Kidney capillary endothelial cell (primary cell): ENCODE data around the gene NACC2.
"Not testable (repeated sequence)": the region's sequence is repeated elsewhere in the genome, so short reads cannot be mapped to it uniquely, and the experiment has no call there.

Experiments
- DNase-seq: peaks from one replicate; pipeline ENCODE4 v3.0.0-alpha.2; 2018; ENCODE audit warnings: low spot score

Gene NACC2

GRCh38 chr9:136044971-136045594, 50.0 kb downstream of the NACC2 start:
- DNase-seq = no peak

GRCh38 chr9:136044207-136044970, 50.7 kb downstream of the NACC2 start:
- no peak for DNase-seq

GRCh38 chr9:136043441-136043991, 51.6 kb downstream of the NACC2 start:
- no peak for DNase-seq

- no peak for DNase-seq
Observed at GRCh38 chr9:136042541-136042940, 52.5 kb downstream of the NACC2 start.

- DNase-seq = not testable (repeated sequence)
Observed at GRCh38 chr9:136040848-136041247, 54.2 kb downstream of the NACC2 start.

- DNase-seq = no peak
Observed at GRCh38 chr9:136039488-136039887, 55.6 kb downstream of the NACC2 start.

- DNase-seq = no peak
Observed at GRCh38 chr9:136036848-136037247, 58.2 kb downstream of the NACC2 start.

- no peak for DNase-seq
Observed at GRCh38 chr9:136036050-136036449, 59.0 kb downstream of the NACC2 start.

GRCh38 chr9:136031741-136032730, 63.1 kb downstream of the NACC2 start:
- DNase-seq = no peak

GRCh38 chr9:136031094-136031493, 64.0 kb downstream of the NACC2 start:
- no peak for DNase-seq

- no peak for DNase-seq
Observed at GRCh38 chr9:136029556-136029955, 65.5 kb downstream of the NACC2 start.

- DNase-seq = no peak
Observed at GRCh38 chr9:136028760-136029470, 66.2 kb downstream of the NACC2 start.

- DNase-seq = not testable (repeated sequence)
Observed at GRCh38 chr9:136026943-136027289, 68.2 kb downstream of the NACC2 start.

GRCh38 chr9:136026266-136026942, 68.7 kb downstream of the NACC2 start:
- no peak for DNase-seq

- DNase-seq = no peak
Observed at GRCh38 chr9:136025481-136025880, 69.6 kb downstream of the NACC2 start.

- DNase-seq = no peak
Observed at GRCh38 chr9:136024696-136025316, 70.3 kb downstream of the NACC2 start.

GRCh38 chr9:136024286-136024685, 70.8 kb downstream of the NACC2 start:
- no peak for DNase-seq

GRCh38 chr9:136023410-136024225, 71.5 kb downstream of the NACC2 start:
- peak; percentile 33 for DNase-seq

GRCh38 chr9:136022731-136023409, 72.2 kb downstream of the NACC2 start:
- DNase-seq = no peak
